GM10248 (cell line): ENCODE measurements around the gene BIRC7.

ENCODE experiments used
- CTCF ChIA-PET: fragments of 300-600 bp; sonication (Branson Sonifier 250); formaldehyde crosslinking; extraction: SDS; loops from one replicate; lab custom pipeline; 2021; ENCODE audit warnings: antibody characterized with exemption; lab: Yijun Ruan, JAX
- POLR2A ChIA-PET: fragments of 350-650 bp; sonication (Branson Sonifier 250); formaldehyde crosslinking; extraction: SDS; loops from one replicate; lab custom pipeline; 2020; ENCODE audit warnings: antibody characterized with exemption; lab: Yijun Ruan, JAX
- DNase-seq: peaks from one replicate; pipeline ENCODE4 v3.0.0; 2012; ENCODE audit errors: extremely low spot score
- TF ChIP-seq, protein P1 (sequence below): IDR thresholded peaks from 2 replicates; pipeline ENCODE4 v1.5.1; 2012; ENCODE audit warnings: mild to moderate bottlenecking, low read depth; ENCODE audit errors: extremely low read depth, missing control alignments, control extremely low read depth

Gene BIRC7

DNA sequence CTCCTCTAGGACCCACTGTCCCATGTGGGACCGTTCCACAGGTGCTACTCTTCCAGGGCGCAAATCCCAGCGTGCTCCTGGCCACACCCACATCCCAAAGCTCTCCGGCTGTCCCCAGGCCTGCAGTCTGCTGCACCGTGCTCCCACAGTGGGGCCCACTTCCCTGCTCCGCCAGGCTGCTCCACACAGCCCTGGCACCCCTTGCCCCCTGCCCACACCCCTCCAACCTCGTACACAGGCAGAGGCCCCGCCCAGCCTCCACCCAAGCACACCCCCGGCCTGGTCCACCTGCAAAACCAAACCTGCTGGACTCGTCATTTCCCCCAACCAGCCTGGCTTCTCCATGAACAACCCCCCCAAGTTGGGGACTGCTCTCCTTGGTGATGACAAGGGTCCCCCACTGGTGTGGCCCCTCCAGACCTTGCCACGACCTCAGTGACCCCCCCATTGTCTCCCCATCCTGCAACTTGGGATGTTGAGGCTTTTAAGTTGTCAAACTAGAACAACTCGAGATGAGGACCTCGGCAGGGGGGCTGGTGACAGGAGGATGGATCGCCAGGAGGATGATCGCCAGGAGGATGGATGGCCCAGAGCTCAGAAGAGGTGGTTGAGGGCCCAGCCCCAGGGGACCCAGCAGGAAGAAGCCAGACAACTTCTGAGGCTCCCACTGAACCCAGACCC is 46.9 kb upstream of the BIRC7 start:
- TF ChIP-seq, protein P1, sequence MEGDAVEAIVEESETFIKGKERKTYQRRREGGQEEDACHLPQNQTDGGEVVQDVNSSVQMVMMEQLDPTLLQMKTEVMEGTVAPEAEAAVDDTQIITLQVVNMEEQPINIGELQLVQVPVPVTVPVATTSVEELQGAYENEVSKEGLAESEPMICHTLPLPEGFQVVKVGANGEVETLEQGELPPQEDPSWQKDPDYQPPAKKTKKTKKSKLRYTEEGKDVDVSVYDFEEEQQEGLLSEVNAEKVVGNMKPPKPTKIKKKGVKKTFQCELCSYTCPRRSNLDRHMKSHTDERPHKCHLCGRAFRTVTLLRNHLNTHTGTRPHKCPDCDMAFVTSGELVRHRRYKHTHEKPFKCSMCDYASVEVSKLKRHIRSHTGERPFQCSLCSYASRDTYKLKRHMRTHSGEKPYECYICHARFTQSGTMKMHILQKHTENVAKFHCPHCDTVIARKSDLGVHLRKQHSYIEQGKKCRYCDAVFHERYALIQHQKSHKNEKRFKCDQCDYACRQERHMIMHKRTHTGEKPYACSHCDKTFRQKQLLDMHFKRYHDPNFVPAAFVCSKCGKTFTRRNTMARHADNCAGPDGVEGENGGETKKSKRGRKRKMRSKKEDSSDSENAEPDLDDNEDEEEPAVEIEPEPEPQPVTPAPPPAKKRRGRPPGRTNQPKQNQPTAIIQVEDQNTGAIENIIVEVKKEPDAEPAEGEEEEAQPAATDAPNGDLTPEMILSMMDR: no peak
- DNase-seq: no peak
- ChIA-PET CTCF (interaction anchor here (0.9 kb wide), 1 partner anchor 25 kb away, joined by 3 read pairs; no protein-coding TSS in a partner anchor), POLR2A (no interaction called here)

DNA sequence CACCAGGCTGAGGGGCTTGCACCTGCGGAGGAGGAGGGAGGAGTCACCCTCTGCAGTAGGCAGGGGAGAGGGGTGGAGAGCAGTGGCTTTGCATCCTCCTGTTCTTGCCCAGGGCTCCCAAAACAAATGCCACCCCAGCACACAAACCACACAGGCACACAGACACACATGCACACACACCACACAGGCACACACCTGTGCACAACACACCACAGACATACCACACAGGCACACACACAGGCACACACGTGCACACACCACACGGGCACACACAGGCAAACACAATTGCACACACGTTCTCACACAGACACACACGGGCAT is 46.4 kb upstream of the BIRC7 start:
- TF ChIP-seq, protein P1: no peak

DNA sequence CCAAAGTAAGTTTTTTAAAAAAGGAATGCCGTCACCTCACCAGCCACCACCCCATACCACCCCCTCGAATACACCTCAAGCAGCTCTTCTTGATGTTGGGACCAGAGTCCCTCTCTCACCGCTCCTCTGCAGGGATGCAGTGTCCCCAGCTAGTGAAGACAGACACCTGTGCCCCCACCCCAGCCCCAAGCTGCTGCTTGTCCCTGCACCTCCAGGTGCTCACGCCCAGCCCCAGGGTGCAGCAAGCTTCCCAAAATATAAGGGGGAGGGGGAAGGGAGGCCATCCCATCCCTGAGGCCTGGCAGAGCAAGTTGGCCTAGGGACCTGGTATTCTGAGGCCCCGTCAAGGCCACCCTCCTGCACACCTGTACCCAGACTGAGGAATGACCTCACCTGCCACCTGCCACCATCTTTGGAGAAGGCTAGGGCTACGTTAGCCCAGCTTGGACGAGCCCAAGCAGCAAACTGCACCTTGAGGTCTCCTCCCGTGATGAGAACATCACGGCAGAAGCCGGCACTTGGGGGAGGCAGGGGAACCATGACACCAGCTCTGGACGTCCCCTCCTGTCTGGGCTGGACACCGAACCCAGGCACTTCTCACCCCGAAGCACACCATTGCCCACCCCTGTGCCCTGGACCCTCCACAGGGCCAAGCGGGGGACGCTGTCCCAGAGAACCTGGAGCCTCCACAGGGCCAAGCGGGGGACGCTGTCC is 45.7 kb upstream of the BIRC7 start:
- TF ChIP-seq, protein P1: no peak
- no peak for DNase-seq
- ChIA-PET POLR2A (no interaction called here), CTCF (interaction anchor here (0.9 to 1.2 kb wide), 4 partner anchors 10 to 35 kb away, joined by 3 to 5 read pairs (median 4); no protein-coding TSS in a partner anchor)

More for the DNA sequence above, 46.4 kb upstream of the BIRC7 start:
- ChIA-PET CTCF (no interaction called here), POLR2A (no interaction called here)
- DNase-seq: no peak

GRCh38 chr20:63190828-63191227 is 44.9 kb upstream of the BIRC7 start:
- ChIA-PET POLR2A (no interaction called here), CTCF (interaction anchor here (0.9 to 1.2 kb wide), 4 partner anchors 10 to 34 kb away, joined by 3 to 5 read pairs (median 4); no protein-coding TSS in a partner anchor)
- TF ChIP-seq, protein P1: no peak
- no peak for DNase-seq

GRCh38 chr20:63191400-63191799 is 44.3 kb upstream of the BIRC7 start:
- no peak for DNase-seq
- TF ChIP-seq, protein P1: no peak
- POLR2A ChIA-PET: no interaction called here
- CTCF ChIA-PET: interaction anchor here (1.1 to 2.4 kb wide), 2 partner anchors 10 to 11 kb away, joined by 5 to 8 read pairs; no protein-coding TSS in a partner anchor

GRCh38 chr20:63192721-63193120 is 43.0 kb upstream of the BIRC7 start:
- ChIA-PET CTCF (interaction anchor here (1.3 to 2.4 kb wide), 3 partner anchors 10 to 31 kb away, joined by 3 to 8 read pairs (median 5); no protein-coding TSS in a partner anchor), POLR2A (no interaction called here)
- no peak for DNase-seq
- TF ChIP-seq, protein P1: no peak
